Activated CD4-positive, alpha-beta memory T cell treated with anti-CD3 and anti-CD28 coated beads, Interleukin-2, amount 10 ng/mL, durations not matched to agents 7 days and 5 days (primary cell): ENCODE data around the gene ACOXL. TPM values are rescaled to one million over a fixed set of nuclear protein-coding genes. Genes with fewer than 3 reads are reported as not detected.
"Not testable (repeated sequence)": the region's sequence is repeated elsewhere in the genome, so short reads cannot be mapped to it uniquely, and the experiment has no call there.

Experiments used
- CTCF ChIA-PET: fragments of 350-600 bp; sonication (Branson Sonifier 250); formaldehyde crosslinking; loops from one replicate; lab custom pipeline; 2021; ENCODE audit warnings: antibody characterized with exemption, inconsistent platforms; lab: Charles Lee
- POLR2A ChIA-PET: fragments of 350-600 bp; sonication (Branson Sonifier 250); formaldehyde crosslinking; loops from one replicate; lab custom pipeline; 2021; ENCODE audit warnings: antibody characterized with exemption; lab: Charles Lee
- DNase-seq: peaks from one replicate; pipeline ENCODE4 v3.0.0-alpha.2; 2020
- H3K27ac Mint-ChIP-seq: one replicate; pipeline ENCODE4 v1.8.0; 2021; ENCODE audit warnings: mild to moderate bottlenecking, mixed read lengths
- H3K27me3 Mint-ChIP-seq: one replicate; pipeline ENCODE4 v1.8.0; 2021; ENCODE audit warnings: mixed read lengths
- H3K36me3 Mint-ChIP-seq: one replicate; pipeline ENCODE4 v1.8.0; 2021; ENCODE audit warnings: low read depth, mixed read lengths
- H3K4me1 Mint-ChIP-seq: one replicate; pipeline ENCODE4 v1.8.0; 2021; ENCODE audit warnings: mixed read lengths
- H3K4me3 Mint-ChIP-seq: one replicate; pipeline ENCODE4 v1.8.0; 2021; ENCODE audit warnings: mild to moderate bottlenecking, mixed read lengths
- H3K9me3 Mint-ChIP-seq: one replicate; pipeline ENCODE4 v1.8.0; 2021; ENCODE audit warnings: mixed read lengths
- total RNA-seq, 2 experiments: library from RNA; stranded (reverse); gene quantifications; one replicate each; pipeline ENCODE4 v1.2.3, GENCODE V29; 2021

ACOXL gene
- total RNA-seq, 2 experiments from 2014 or later = 0.18 to 0.30 TPM

DNA sequence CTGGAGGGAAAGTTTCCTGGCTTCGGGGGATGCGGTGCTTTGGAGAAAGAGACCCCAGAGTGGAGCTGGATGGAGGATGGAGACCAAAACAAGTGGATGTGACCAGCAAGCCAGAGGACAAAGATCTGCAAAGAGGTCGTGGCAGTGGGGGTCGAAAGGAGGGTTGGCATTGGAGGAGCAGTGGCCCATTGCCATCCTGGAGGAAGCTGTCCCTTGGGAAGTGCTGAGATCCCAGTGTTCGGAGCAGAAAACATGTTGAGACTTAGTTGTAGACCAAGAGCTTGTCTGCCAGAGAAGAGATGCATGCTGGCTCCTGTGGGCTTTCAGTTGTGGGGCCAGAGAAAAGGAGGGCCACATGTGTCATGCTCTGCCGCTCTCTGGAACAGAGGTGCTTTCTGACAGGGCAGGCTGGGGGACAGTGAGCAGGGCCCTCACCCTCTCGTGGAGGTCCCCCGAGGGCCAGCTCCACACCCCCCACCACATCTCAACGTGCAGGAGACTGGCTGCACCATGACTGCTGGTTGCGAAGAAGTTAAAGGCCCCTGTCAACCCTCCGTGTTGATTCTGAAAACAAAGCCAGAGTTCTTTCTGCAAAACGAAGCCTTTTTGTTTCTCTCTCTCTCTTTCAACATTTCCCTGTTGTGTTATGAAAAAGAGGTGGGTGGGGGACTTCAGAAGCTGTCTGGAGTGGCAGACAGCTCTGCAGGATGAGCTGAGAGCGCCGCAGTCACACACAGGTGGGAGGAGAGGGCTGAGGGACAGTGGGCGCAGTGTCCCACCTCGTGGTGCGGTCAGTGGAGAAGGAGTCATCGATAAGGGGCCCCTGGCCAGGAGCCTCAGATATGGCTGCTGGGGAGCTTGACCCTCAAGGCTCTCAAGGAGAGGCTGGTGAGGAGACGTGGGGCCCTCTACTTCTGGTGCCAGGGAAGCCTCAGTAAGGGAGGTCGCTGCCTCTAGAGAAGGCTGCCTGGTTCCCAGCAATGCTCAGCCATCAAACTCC, 310.7 kb downstream of the ACOXL start:
- POLR2A ChIA-PET = no interaction called here
- Mint-ChIP-seq H3K4me1 (no peaks in the 10 kb centered on the region), H3K36me3 (no peaks in the 10 kb centered on the region), H3K4me3 (no peak overlapping the region), H3K9me3 (peaks cover 5% of the 10 kb centered on the region), H3K27ac (no peak overlapping the region), H3K27me3 (peaks cover 52% of the 10 kb centered on the region)
- CTCF ChIA-PET = no interaction called here
- no peak for DNase-seq

DNA sequence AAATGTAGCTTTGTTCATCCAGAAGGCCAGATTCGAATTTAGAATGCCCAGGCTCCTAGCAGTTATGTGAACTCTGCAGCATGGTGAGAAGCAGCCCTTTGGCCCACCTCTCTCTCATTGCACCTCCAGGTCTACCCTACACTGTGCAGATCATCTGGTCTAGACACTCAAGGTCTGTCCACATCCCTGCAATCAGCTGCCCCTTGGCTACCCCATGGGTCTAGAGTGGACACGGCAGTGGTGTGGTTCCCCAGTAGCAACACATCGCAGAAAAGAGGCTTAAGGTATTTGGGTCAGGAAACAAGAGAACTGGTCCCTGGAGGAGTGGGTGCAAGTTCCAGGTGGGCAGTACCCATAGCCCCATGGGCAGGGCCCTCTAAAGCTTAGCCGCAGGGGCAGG, 311.7 kb downstream of the ACOXL start:
- Mint-ChIP-seq H3K27me3 (peaks cover 54% of the 10 kb centered on the region), H3K4me3 (no peak overlapping the region), H3K4me1 (no peaks in the 10 kb centered on the region), H3K9me3 (peaks cover 5% of the 10 kb centered on the region), H3K27ac (no peak overlapping the region), H3K36me3 (no peaks in the 10 kb centered on the region)
- CTCF ChIA-PET = no interaction called here
- DNase-seq = no peak
- POLR2A ChIA-PET = no interaction called here

DNA sequence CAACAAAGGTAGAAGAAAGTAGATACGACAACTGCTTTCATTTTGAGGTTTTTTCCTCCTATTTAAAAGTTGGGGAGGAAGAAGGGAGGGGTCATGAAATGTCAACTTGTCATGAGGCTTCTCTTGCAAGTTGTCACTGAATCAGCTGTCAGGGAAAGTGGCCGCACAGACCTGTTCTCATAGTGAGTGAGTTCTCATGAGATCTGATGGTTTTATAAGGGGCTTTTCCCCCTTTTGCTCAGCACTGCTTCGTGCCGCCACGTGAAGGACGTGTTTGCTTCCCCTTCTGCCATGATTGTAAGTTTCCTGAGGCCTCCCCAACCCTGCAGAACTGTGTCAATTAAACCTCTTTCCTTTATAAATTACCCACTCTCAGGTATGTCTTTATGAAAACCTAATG, 312.9 kb downstream of the ACOXL start:
- H3K36me3 Mint-ChIP-seq, H3K27ac Mint-ChIP-seq, CTCF ChIA-PET, DNase-seq, H3K9me3 Mint-ChIP-seq, POLR2A ChIA-PET, H3K4me1 Mint-ChIP-seq, H3K4me3 Mint-ChIP-seq: not testable (repeated sequence)
- H3K27me3 Mint-ChIP-seq = peaks cover 54% of the 10 kb centered on the region

DNA sequence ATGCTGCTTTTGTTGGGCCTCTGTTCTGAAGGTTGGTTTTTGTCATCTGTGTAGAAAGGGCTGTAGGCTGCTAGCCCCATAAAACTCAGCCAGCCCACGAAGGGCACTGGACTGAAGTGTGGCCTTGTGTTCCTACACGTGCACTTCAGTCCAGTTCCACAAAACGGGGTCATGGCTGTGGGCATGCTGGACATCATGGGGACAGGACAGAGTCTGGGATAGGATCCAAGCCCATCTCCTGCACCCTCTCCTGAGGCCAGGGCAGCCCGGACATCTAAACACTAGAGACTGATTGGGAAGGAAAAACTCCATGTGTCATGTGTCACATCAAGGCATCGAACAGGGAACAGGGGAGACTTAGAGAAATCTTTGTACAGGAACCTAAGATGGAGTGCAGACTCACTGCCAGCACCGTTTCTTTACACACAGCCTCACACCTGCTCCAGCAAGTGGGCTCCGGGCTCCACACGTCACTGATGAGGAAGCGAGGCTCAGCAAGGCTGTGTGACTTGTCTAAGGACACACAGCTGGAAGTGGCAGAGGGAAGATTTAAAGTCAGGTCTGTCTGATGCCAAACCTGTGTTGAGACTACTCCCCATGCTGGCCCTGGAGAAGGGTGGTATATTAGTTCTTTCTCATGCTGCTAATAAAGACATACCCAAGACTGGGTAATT, 313.5 kb downstream of the ACOXL start:
- H3K4me3 Mint-ChIP-seq = no peak overlapping the region
- peaks cover 9% of the 10 kb centered on the region for H3K4me1 Mint-ChIP-seq
- POLR2A ChIA-PET = no interaction called here
- DNase-seq = no peak
- H3K9me3 Mint-ChIP-seq = peaks cover 5% of the 10 kb centered on the region
- no peak overlapping the region for H3K27ac Mint-ChIP-seq
- no peaks in the 10 kb centered on the region for H3K36me3 Mint-ChIP-seq
- peaks cover 55% of the 10 kb centered on the region for H3K27me3 Mint-ChIP-seq
- CTCF ChIA-PET = no interaction called here

DNA sequence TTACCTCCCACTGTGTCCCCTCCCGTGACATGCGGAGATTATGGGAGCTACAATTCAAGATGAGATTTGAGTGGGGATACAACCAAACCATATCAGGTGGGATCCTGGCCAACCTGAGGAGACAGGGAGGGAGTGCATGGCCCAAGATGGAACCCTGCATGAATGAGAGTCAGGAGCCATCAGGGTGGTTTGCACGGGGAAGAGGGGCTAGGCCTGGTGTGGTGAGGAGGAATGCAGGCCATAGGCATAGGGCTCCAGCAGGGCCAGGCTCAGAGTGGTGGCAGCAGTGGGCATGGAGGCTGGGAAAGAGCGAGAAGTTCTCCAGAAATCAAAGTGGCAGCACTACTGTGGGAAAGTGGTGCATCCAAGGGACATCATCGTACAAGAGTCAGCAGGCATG, 314.3 kb downstream of the ACOXL start:
- Mint-ChIP-seq H3K4me1 (peaks cover 12% of the 10 kb centered on the region), H3K9me3 (peaks cover 5% of the 10 kb centered on the region), H3K27ac (no peak overlapping the region), H3K27me3 (peaks cover 59% of the 10 kb centered on the region), H3K36me3 (no peaks in the 10 kb centered on the region), H3K4me3 (no peak overlapping the region)
- no peak for DNase-seq
- CTCF ChIA-PET = no interaction called here
- POLR2A ChIA-PET = no interaction called here

DNA sequence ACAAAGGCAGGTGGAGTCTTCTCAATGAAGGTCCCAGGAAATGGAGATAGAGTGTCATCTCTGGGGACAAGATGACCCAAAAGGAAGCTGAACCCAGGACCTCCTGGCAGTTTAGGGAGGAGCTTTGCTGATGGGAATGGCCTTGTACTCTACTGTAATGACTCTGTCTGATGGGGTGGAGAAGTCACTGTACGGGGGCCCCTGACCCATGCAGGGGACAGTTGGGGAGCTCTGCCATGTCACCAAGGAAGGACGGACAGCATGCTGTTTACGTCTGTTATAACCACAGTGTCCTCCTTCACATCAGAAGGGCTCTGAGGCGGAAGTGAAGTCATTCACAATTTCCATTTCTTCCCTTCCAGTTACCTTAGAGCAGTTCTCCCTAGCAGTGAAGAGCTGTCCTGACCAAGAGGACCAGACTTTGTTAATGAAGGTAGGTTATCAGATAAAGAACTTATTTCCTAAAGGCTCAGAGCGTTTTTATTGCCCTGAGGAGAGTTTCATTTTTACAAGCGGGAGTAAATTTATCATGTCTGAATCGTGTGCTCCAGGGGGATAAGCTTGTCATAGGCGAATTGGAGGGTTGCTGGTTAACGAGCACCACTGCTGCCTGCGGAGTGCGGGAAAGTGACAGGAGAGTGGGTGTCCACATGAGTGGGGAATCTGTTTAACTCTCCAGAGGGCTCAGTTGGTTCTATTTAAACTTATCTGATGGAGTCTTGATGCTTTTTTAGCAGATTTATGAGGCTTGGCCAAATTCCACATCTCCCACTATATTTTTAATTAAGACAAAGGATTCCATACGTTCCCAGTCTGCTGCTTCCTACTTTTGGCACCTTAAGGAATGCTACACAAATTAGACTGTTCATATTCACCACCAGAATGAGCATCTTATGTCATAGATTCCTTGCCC, 316.7 kb downstream of the ACOXL start:
- H3K4me3 Mint-ChIP-seq = no peak overlapping the region
- no peaks in the 10 kb centered on the region for H3K36me3 Mint-ChIP-seq
- peaks cover 69% of the 10 kb centered on the region for H3K27me3 Mint-ChIP-seq
- peaks cover 5% of the 10 kb centered on the region for H3K9me3 Mint-ChIP-seq
- H3K4me1 Mint-ChIP-seq = peaks cover 14% of the 10 kb centered on the region
- no peak for DNase-seq
- no peak overlapping the region for H3K27ac Mint-ChIP-seq
- ChIA-PET POLR2A (no interaction called here), CTCF (no interaction called here)

DNA sequence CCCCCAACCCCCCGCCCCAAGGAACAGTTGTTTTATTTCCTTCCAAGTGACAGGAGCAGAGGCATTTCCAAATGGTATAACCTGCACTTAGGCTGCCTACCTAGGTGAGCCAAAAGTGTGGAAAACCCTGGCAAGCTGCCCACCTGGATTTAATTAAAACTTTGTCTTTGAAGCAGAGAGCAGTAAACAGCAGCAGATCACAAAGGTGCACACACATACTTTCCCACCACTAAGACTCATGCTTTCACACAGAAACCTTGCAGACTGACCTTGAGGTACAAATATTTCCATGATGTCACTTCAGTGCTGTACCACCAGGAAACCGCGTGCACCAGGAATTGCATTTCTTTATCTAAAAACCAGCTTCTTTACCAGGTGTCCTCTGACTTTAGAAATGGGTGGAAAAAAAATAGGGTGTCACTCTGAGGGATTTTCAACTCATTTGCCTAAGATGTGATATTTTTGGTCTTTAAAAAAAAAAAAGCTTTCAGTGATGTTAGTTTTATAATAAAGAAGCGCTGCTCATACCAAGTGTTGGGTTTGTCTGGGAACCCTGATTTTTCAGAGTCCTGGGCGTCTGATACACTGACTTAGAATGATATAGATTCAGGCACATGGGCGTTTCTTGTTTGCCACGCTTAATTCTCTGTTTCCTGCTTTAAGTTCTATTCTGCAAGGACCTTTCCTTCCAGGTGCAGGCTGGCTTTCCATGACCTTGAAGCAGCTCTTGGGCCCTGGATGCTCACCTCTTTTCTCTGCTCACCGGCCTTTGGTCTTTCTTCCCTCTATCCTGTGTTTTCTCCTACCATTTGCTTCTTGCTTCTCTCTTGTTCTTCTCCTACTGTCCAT, 317.6 kb downstream of the ACOXL start:
- Mint-ChIP-seq H3K36me3 (no peaks in the 10 kb centered on the region), H3K4me3 (no peak overlapping the region), H3K9me3 (peaks cover 5% of the 10 kb centered on the region), H3K4me1 (peaks cover 14% of the 10 kb centered on the region), H3K27ac (no peak overlapping the region), H3K27me3 (peaks cover 70% of the 10 kb centered on the region)
- CTCF ChIA-PET = no interaction called here
- no peak for DNase-seq
- POLR2A ChIA-PET = no interaction called here

DNA sequence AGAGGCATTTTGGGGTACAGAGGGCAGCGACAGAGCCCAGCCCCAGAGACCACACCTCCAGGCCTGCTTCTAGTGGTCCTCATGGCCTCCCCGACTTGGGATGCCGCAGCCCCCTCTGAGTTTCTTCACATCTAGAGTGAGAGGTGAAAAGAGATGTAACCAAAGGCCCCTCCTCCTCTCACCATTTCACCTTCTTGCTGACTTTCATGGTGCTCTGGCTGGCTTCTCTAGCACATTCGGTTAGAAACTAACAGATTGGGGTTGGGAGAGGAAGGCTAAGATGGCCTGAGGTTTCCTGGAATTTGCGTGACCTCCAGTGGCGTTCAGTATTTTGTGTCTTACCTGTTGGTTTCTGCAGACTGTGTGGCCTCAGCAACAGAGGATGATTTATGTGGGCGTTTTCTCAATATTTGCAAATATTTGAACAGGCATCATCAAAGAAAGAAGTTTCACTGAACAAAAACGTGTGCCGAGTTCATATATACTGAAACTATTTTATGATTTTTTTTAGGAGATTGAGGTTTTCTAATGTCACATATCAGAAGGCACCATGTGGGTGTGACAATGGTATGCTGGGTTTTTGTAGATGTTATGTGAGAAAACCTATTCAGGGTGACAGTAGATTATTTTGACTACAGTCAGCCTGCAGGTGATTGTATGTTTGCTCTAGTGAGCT, 318.5 kb downstream of the ACOXL start:
- no peaks in the 10 kb centered on the region for H3K36me3 Mint-ChIP-seq
- no peak overlapping the region for H3K27ac Mint-ChIP-seq
- ChIA-PET CTCF (no interaction called here), POLR2A (no interaction called here)
- peaks cover 71% of the 10 kb centered on the region for H3K27me3 Mint-ChIP-seq
- no peak overlapping the region for H3K4me3 Mint-ChIP-seq
- peaks cover 1% of the 10 kb centered on the region for H3K9me3 Mint-ChIP-seq
- no peak for DNase-seq
- peaks cover 14% of the 10 kb centered on the region for H3K4me1 Mint-ChIP-seq

DNA sequence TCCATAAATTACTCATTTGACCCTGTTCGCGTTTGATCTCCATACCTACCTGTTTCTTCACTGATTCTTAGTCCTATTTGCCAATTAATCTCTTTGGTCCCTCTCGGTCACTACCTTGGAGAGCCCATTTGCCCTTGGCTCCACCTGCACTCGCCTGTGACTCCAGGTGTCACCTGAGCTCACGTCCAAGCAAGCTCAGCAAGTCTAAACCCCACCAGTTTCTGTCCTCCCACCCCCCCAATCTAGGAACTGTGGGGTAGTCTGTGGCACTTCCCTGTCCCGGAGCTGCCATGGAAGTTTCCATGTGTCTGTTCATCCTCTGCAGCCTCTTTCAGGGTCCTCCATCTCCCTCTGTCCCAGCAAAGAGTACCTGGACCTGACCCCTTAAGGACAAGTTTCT, 320.2 kb downstream of the ACOXL start:
- H3K4me1 Mint-ChIP-seq = peaks cover 14% of the 10 kb centered on the region
- no peaks in the 10 kb centered on the region for H3K36me3 Mint-ChIP-seq
- no peak for DNase-seq
- CTCF ChIA-PET = no interaction called here
- no peak overlapping the region for H3K27ac Mint-ChIP-seq
- no peak overlapping the region for H3K4me3 Mint-ChIP-seq
- POLR2A ChIA-PET = no interaction called here
- H3K9me3 Mint-ChIP-seq = no peaks in the 10 kb centered on the region
- peaks cover 62% of the 10 kb centered on the region for H3K27me3 Mint-ChIP-seq

DNA sequence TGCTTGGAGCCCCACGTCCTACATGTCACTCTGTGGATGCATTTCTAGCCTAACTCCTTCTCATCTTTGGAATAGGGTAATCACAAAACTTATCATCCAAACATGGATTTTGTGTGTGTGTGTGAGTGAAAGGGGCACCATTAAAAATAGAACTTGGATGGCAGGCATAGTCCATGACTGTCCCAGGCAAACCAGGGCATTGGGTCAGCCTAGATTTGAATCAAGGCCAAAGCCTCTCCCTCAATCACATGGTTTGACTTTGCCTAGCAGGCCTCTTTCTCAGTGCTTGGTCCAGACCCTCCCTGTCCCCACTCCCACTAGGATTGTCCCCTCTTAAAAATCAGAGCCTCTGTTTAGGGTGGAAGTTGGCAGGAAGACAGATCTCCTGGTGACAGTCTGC, 320.9 kb downstream of the ACOXL start:
- H3K27ac Mint-ChIP-seq = no peak overlapping the region
- POLR2A ChIA-PET = no interaction called here
- no peaks in the 10 kb centered on the region for H3K9me3 Mint-ChIP-seq
- peaks cover 14% of the 10 kb centered on the region for H3K4me1 Mint-ChIP-seq
- no peak overlapping the region for H3K4me3 Mint-ChIP-seq
- no peak for DNase-seq
- H3K27me3 Mint-ChIP-seq = peaks cover 57% of the 10 kb centered on the region
- CTCF ChIA-PET = no interaction called here
- H3K36me3 Mint-ChIP-seq = no peaks in the 10 kb centered on the region

DNA sequence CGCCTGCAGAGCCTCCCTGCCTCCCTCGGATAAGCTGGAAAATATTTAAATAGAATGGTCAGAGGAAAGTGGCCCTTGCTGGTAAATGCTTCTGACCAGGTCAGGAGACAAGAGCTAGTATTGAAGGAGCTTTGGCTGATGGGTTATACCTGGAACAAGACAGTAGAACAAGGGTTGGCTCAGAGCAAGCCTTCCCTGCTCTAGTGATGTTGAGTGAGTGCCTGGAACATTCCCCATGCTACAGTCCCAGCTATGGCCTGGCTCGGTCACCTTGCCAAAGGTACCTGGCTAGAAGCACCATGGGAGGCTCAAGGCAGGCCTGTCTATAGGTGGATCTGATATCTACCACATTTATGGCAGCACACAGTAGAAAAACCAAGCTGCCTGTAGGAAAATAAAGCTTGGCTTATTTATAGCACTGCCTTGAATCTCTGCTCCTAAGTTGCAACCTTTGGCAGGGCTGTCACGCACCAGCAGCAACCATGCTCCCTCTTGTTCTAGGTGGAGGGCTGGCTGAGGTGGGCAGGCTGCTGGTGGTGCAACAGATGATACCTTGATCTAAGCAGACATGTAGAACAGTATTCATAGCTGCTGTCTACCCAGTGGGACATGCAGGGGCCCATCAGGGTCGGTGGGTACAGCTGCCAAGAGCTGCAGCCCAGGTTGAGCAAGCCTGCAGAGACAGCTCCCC, 321.6 kb downstream of the ACOXL start:
- no peak for DNase-seq
- Mint-ChIP-seq H3K27ac (no peak overlapping the region), H3K27me3 (peaks cover 52% of the 10 kb centered on the region), H3K9me3 (no peaks in the 10 kb centered on the region), H3K4me1 (peaks cover 14% of the 10 kb centered on the region), H3K36me3 (no peaks in the 10 kb centered on the region), H3K4me3 (no peak overlapping the region)
- ChIA-PET CTCF (no interaction called here), POLR2A (no interaction called here)
